NK-92 treated with Interleukin-12 subunit alpha and Interleukin-12 subunit beta, amount 100 ng/mL, for 24 hours (cell line): Measurements from ENCODE around the gene TLDC2.
"Not testable (repeated sequence)": the region's sequence is repeated elsewhere in the genome, so short reads cannot be mapped to it uniquely, and the experiment has no call there.

Source experiments
- DNase-seq: peaks from one replicate; lab custom pipeline; 2025; lab: John Stamatoyannopoulos, UW

The TLDC2 gene

DNA sequence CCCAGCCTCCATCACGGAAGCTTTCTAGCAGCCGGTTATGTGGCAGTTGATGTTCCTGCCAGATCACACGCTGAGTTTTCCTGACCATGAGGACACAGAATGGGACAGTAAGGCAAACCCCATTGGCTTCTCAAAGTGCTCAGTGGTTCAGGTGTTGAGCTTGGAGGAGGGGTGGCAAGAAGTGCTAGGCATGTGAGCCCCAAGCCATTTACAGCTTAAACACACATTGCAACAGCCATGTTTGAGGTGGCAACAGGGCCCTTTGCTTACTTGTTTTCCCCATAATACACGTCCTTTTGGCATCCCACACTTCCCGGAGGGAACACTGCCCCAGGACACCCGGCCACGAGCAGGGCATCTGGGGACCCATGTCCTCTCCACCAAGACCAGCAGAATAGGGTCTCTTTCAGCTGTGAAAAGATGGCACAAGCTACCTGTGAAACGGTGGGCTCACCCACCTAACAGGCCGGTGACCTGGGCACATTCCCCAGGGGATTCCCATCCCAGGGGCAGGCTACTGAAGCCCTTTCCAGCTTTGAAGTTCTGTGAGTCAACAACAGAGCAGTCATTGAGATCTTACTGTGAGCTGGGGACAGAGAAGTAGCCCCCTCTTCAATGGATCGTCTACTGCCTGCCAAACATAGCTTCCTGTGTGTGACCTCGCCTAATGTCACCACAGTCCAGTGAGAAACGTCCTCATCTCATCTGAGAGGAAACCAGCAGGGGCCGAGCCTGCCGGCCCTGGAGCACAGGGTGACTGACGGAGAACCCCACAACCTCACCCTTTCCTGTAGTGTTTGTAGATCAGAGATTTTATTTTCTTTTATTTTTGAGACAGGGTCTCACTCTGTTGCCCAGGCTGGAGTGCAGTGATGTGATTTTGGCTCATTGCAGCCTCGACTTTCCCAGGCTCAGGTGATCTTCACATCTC, 4.0 kb upstream of the TLDC2 start:
- no peak for DNase-seq

GRCh38 chr20:36872852-36873251, 3.1 kb upstream of the TLDC2 start:
- DNase-seq = no peak

- no peak for DNase-seq
These were observed 2.3 kb upstream of the TLDC2 start for GRCh38 chr20:36873498-36874189.

DNA sequence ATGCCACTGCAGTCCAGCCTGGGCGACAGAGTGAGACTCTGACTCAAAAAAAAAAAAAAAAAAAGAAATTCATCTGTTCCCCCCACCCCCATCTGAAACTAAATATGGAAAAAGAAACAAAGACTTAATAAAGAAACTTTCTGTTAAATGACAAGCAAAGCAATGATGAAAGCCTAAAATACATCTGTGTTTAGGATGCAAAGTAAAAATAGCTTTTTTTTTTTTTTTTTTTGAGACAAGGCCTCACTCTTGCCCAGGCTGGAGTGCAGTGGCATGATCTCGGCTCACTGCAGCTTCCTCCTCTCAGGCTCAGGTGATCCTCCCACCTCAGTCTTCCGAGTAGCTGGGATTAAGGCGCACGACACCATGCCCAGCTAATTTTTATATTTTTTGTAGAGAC, 845 bp upstream of the TLDC2 start:
- DNase-seq = not testable (repeated sequence)

DNA sequence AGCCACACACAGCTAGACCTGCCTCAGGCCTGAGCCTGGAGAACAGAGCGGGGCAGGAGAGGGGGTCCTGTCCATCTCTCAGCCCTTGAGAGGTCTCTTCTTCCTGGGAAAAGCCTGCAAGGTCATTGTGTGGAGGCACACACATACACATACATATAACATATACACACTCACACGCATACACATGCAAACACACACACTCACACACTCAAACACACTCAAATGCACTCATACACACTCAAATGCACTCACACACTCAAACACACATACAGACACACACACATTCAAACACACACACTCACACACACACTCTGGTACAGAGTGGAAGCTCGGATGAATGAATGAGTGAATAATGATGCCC, 515 bp downstream of the TLDC2 start:
- no peak for DNase-seq

DNA sequence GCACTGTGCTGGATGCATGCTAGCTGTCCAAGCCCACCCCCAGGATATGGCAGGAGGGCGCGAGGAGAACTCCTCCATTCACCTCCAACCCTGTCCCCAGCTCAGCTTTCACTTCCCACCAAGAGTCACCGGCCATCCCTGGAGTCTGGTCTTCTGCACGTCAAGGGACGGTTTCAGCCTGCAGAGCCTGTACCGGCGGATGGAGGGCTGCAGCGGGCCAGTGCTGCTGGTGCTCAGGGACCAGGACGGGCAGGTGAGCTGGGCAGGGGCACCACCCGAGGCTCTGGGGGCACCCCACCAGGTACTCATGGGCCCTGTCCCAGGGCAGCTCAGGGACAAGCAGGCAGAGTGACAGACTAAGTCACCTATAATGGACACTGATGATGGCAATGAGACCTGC, 3.0 kb downstream of the TLDC2 start:
- no peak for DNase-seq

- no peak for DNase-seq
These were observed 4.9 kb downstream of the TLDC2 start for GRCh38 chr20:36880741-36881250.

GRCh38 chr20:36881331-36881730, 5.4 kb downstream of the TLDC2 start:
- no peak for DNase-seq

DNA sequence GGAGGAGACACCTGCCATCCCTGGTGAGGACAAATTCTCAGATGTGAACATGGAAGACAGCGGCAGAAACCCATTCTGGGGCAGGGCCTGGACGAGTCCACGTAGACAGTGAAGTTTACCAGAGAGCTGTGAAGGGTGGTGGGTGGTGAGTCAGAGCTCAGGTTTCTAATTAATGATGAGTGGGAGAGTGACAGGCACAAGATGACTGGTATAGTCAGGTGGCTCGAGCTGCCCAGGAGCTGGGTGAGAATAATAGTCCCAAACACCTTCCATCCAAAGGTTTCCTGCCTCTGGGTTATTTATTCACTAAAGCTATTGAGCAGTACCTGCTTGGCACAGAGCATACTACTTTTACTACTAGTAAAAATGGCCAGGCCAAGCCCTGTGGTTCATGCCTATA, 6.0 kb downstream of the TLDC2 start:
- no peak for DNase-seq

GRCh38 chr20:36883977-36884535, 8.1 kb downstream of the TLDC2 start:
- DNase-seq = no peak

DNA sequence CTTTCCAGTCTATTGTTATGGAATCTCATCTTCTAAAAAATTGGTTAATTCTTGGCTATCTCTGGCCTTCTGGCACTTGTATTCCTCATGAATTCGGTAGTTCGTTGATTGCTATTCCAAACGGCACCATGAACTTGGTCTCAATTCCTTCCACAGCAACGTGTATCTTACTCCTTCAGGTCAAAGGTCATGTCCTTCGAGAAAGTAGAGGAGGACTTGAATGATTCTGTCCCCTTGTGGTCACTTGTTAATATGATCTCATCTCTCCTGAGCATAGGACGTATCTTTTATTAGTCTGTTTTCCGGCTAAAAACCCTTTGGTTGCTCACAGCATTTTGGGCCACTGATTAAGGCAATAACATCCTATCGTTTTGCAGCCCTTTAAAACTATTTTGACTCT, 9.4 kb downstream of the TLDC2 start:
- DNase-seq = no peak

DNA sequence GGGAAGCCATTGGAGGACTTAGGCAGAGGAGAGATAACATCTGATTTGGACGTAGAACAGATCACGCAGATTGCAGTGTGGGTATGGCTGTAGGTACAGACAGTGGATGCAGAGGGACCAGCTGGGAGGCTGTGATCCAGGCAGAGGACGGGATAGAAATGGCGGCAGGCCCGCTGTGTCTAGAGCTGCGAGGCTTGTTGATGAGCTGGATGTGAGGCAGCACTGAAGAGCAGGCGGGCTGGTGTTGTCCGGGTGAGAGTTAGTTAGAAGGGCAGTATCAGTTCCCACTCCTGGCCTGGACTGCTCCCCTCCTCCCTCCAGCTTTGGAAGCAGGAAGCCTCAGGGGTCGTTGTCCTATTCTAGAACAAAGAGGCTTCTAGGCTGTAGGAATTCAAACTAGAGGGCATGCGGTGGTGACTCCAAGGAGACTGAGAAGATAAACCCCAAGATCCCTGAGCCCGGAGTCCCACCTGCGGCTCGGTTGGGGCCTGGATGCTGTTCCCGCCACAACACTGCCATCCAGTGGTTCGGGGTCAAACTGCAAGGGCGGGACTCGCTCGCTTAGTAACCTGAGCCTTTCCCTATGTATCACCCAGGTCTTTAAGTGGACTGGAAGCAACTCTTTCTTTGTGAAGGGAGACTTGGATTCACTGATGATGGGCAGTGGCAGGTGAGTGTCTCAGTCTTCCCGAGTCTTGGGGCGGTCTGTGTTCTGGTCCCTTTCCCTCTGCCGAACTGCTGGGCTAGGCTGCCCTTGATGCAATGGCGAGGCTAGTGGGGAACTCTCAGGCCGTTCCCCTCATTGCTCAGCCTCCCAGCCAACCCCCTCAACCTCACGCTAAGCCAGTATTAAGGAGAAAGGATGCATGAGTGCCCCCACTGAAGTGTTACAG, 11.2 kb downstream of the TLDC2 start:
- peak; percentile 6 for DNase-seq

DNA sequence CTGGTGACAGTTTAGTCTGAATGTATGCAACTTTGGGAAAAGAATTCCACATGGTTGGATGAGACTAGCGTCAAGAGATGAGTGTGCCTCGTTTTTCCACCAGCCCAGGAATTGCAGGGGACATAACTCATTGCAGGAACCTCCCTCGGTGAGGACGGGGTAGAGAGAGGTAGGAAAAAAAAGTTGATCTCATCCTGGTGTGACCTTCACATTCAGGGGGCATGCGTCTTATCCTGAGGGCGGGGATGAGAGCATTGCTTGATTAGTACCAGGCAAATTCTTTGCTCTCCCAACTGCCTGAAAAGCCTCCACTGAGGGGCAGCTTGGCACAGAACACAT, 11.8 kb downstream of the TLDC2 start:
- DNase-seq = no peak

- DNase-seq = no peak
These were observed 13.1 kb downstream of the TLDC2 start for GRCh38 chr20:36888880-36889516.

- DNase-seq = no peak
These were observed 14.6 kb downstream of the TLDC2 start for GRCh38 chr20:36890586-36890985.

GRCh38 chr20:36891211-36891610, 15.3 kb downstream of the TLDC2 start:
- DNase-seq = no peak

GRCh38 chr20:36893801-36894200, 17.9 kb downstream of the TLDC2 start:
- DNase-seq = no peak

DNA sequence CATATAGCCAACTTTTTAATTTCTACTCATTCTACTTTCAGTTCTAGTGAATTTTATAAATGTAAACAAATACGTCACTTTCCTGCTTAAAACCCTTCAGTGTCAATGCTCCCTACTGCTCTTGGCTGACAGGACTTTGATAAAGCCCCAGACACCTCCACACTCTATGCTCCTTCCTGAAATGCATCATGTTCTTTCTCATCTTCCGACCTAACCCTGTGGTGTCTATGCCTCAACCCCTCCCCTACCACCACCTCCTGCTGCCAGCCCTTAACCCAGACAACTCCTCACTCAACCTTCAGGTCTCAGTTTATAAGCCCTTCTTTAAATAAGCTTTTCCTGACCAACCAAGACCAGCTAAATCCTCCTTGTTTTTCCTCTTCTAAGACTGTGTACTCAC, 19.1 kb downstream of the TLDC2 start:
- DNase-seq = no peak

GRCh38 chr20:36904690-36905089, 28.8 kb downstream of the TLDC2 start:
- no peak for DNase-seq

DNA sequence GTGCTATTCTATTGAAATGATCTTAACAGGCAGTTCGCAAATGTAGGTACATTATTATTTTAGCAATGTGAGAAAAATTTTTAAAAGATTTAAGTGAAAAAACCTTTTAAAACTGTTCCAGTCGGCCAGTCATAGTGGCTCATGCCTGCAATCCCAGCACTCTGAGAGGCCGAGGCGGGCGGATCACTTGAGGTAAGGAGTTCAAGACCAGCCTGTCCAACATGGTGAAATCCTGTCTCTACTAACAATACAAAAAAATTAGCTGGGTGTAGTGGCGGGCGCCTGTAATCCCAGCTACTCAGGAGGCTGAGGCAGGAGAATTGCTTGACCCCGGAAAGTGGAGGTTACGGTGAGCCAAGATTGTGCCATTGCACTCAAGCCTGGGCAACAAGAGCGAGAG, 29.6 kb downstream of the TLDC2 start:
- DNase-seq = not testable (repeated sequence)

- not testable (repeated sequence) for DNase-seq
These were observed 30.1 kb downstream of the TLDC2 start for GRCh38 chr20:36906086-36906485.

- DNase-seq = no peak
These were observed 32.7 kb downstream of the TLDC2 start for GRCh38 chr20:36908603-36909002.
